ENCODE results near the gene TCF15.

TCF15 gene

GRCh38 chr20:600141-600540 is 10.0 kb downstream of the TCF15 start:
- H3K36me3 ChIP-seq (ENCODE audit: control insufficient read depth, insufficient read depth, low read length), result no peaks in the 10 kb centered on the region
- H3K27ac ChIP-seq (ENCODE audit: low read depth, low read length), result no peak overlapping the region
- H3K4me3 ChIP-seq (ENCODE audit: low read length), result no peak overlapping the region
- H3K27me3 ChIP-seq (ENCODE audit: control insufficient read depth, insufficient read depth, low read length), result no peaks in the 10 kb centered on the region
- no peak overlapping the region for H3K9ac ChIP-seq (ENCODE audit: low read length)
- no peaks in the 10 kb centered on the region for H3K4me1 ChIP-seq (ENCODE audit: control insufficient read depth, insufficient read depth, low read length)

GRCh38 chr20:598133-598850 is 11.8 kb downstream of the TCF15 start:
- Histone ChIP-seq H3K4me3 (ENCODE audit: low read length) (no peak overlapping the region), H3K9ac (ENCODE audit: low read length) (no peak overlapping the region), H3K27me3 (ENCODE audit: control insufficient read depth, insufficient read depth, low read length) (no peaks in the 10 kb centered on the region), H3K4me1 (ENCODE audit: control insufficient read depth, insufficient read depth, low read length) (no peaks in the 10 kb centered on the region), H3K27ac (ENCODE audit: low read depth, low read length) (no peak overlapping the region), H3K36me3 (ENCODE audit: control insufficient read depth, insufficient read depth, low read length) (no peaks in the 10 kb centered on the region)

GRCh38 chr20:597560-597959 is 12.5 kb downstream of the TCF15 start:
- Histone ChIP-seq H3K4me1 (ENCODE audit: control insufficient read depth, insufficient read depth, low read length) (no peaks in the 10 kb centered on the region), H3K27ac (ENCODE audit: low read depth, low read length) (no peak overlapping the region), H3K4me3 (ENCODE audit: low read length) (no peak overlapping the region), H3K36me3 (ENCODE audit: control insufficient read depth, insufficient read depth, low read length) (no peaks in the 10 kb centered on the region), H3K9ac (ENCODE audit: low read length) (no peak overlapping the region), H3K27me3 (ENCODE audit: control insufficient read depth, insufficient read depth, low read length) (no peaks in the 10 kb centered on the region)

- H3K36me3 ChIP-seq (ENCODE audit: control insufficient read depth, insufficient read depth, low read length), result no peaks in the 10 kb centered on the region
- H3K9ac ChIP-seq (ENCODE audit: low read length), result no peak overlapping the region
- H3K27ac ChIP-seq (ENCODE audit: low read depth, low read length), result no peak overlapping the region
- no peaks in the 10 kb centered on the region for H3K27me3 ChIP-seq (ENCODE audit: control insufficient read depth, insufficient read depth, low read length)
- H3K4me3 ChIP-seq (ENCODE audit: low read length), result no peak overlapping the region
- no peaks in the 10 kb centered on the region for H3K4me1 ChIP-seq (ENCODE audit: control insufficient read depth, insufficient read depth, low read length)
Observed at GRCh38 chr20:595330-596308, 14.5 kb downstream of the TCF15 start.

- Histone ChIP-seq H3K9ac (ENCODE audit: low read length) (no peak overlapping the region), H3K4me1 (ENCODE audit: control insufficient read depth, insufficient read depth, low read length) (no peaks in the 10 kb centered on the region), H3K36me3 (ENCODE audit: control insufficient read depth, insufficient read depth, low read length) (no peaks in the 10 kb centered on the region), H3K27ac (ENCODE audit: low read depth, low read length) (no peak overlapping the region), H3K27me3 (ENCODE audit: control insufficient read depth, insufficient read depth, low read length) (no peaks in the 10 kb centered on the region), H3K4me3 (ENCODE audit: low read length) (no peak overlapping the region)
Observed at GRCh38 chr20:592506-592905, 17.6 kb downstream of the TCF15 start.

- no peak overlapping the region for H3K27ac ChIP-seq (ENCODE audit: low read depth, low read length)
- no peak overlapping the region for H3K9ac ChIP-seq (ENCODE audit: low read length)
- no peaks in the 10 kb centered on the region for H3K4me1 ChIP-seq (ENCODE audit: control insufficient read depth, insufficient read depth, low read length)
- H3K36me3 ChIP-seq (ENCODE audit: control insufficient read depth, insufficient read depth, low read length), result no peaks in the 10 kb centered on the region
- no peaks in the 10 kb centered on the region for H3K27me3 ChIP-seq (ENCODE audit: control insufficient read depth, insufficient read depth, low read length)
- H3K4me3 ChIP-seq (ENCODE audit: low read length), result no peak overlapping the region
Observed at GRCh38 chr20:591941-592340, 18.2 kb downstream of the TCF15 start.

- Histone ChIP-seq H3K27me3 (ENCODE audit: control insufficient read depth, insufficient read depth, low read length) (no peaks in the 10 kb centered on the region), H3K9ac (ENCODE audit: low read length) (no peak overlapping the region), H3K4me1 (ENCODE audit: control insufficient read depth, insufficient read depth, low read length) (no peaks in the 10 kb centered on the region), H3K36me3 (ENCODE audit: control insufficient read depth, insufficient read depth, low read length) (no peaks in the 10 kb centered on the region), H3K4me3 (ENCODE audit: low read length) (no peak overlapping the region), H3K27ac (ENCODE audit: low read depth, low read length) (no peak overlapping the region)
Observed at GRCh38 chr20:588932-589672, 21.0 kb downstream of the TCF15 start.

GRCh38 chr20:588476-588875 is 21.6 kb downstream of the TCF15 start:
- no peak overlapping the region for H3K9ac ChIP-seq (ENCODE audit: low read length)
- no peaks in the 10 kb centered on the region for H3K27me3 ChIP-seq (ENCODE audit: control insufficient read depth, insufficient read depth, low read length)
- H3K36me3 ChIP-seq (ENCODE audit: control insufficient read depth, insufficient read depth, low read length), result no peaks in the 10 kb centered on the region
- no peaks in the 10 kb centered on the region for H3K4me1 ChIP-seq (ENCODE audit: control insufficient read depth, insufficient read depth, low read length)
- H3K4me3 ChIP-seq (ENCODE audit: low read length), result no peak overlapping the region
- no peak overlapping the region for H3K27ac ChIP-seq (ENCODE audit: low read depth, low read length)

- Histone ChIP-seq H3K4me3 (ENCODE audit: low read length) (no peak overlapping the region), H3K9ac (ENCODE audit: low read length) (no peak overlapping the region), H3K27ac (ENCODE audit: low read depth, low read length) (no peak overlapping the region), H3K4me1 (ENCODE audit: control insufficient read depth, insufficient read depth, low read length) (no peaks in the 10 kb centered on the region), H3K36me3 (ENCODE audit: control insufficient read depth, insufficient read depth, low read length) (no peaks in the 10 kb centered on the region), H3K27me3 (ENCODE audit: control insufficient read depth, insufficient read depth, low read length) (no peaks in the 10 kb centered on the region)
Observed at GRCh38 chr20:584971-585301, 25.2 kb downstream of the TCF15 start.

GRCh38 chr20:584161-584970 is 25.7 kb downstream of the TCF15 start:
- no peak overlapping the region for H3K4me3 ChIP-seq (ENCODE audit: low read length)
- no peak overlapping the region for H3K27ac ChIP-seq (ENCODE audit: low read depth, low read length)
- no peaks in the 10 kb centered on the region for H3K36me3 ChIP-seq (ENCODE audit: control insufficient read depth, insufficient read depth, low read length)
- H3K27me3 ChIP-seq (ENCODE audit: control insufficient read depth, insufficient read depth, low read length), result no peaks in the 10 kb centered on the region
- H3K4me1 ChIP-seq (ENCODE audit: control insufficient read depth, insufficient read depth, low read length), result no peaks in the 10 kb centered on the region
- no peak overlapping the region for H3K9ac ChIP-seq (ENCODE audit: low read length)

- H3K36me3 ChIP-seq (ENCODE audit: control insufficient read depth, insufficient read depth, low read length), result no peaks in the 10 kb centered on the region
- H3K4me3 ChIP-seq (ENCODE audit: low read length), result no peak overlapping the region
- H3K9ac ChIP-seq (ENCODE audit: low read length), result no peak overlapping the region
- H3K27ac ChIP-seq (ENCODE audit: low read depth, low read length), result no peak overlapping the region
- H3K4me1 ChIP-seq (ENCODE audit: control insufficient read depth, insufficient read depth, low read length), result no peaks in the 10 kb centered on the region
- H3K27me3 ChIP-seq (ENCODE audit: control insufficient read depth, insufficient read depth, low read length), result no peaks in the 10 kb centered on the region
Observed at GRCh38 chr20:582204-582603, 27.9 kb downstream of the TCF15 start.

Measured in rectal smooth muscle tissue (tissue), 1 donor.